ENCODE measurements around the gene FKBP5. TPM values are rescaled to one million over a fixed set of nuclear protein-coding genes. Genes with fewer than 3 reads are reported as not detected.

The FKBP5 gene
- total and polyA plus RNA-seq, 2 donors (not counting 1 experiment from before 2014, with no cell fraction given): 2.8 to 7.4 TPM

GRCh38 chr6:35725721-35726438, 37.2 kb upstream of the FKBP5 start:
- TF ChIP-seq CTCF (IDR thresholded peaks at IDR 0.05): no peak
- TF ChIP-seq EZH2 (IDR thresholded peaks at IDR 0.05; ENCODE audit: borderline replicate concordance, insufficient read depth, low read depth, low read length, poor library complexity, severe bottlenecking): no peak
- peaks cover 46 to 71% of the 10 kb centered on the region in 2 donors for H3K4me1 ChIP-seq (ENCODE audit: control insufficient read depth in 2 of 2, insufficient read depth in 2 of 2, low read length in 2 of 2)
- H3K36me3 ChIP-seq (replicated peaks in 1 of 2; ENCODE audit: control extremely low read depth in 1 of 2, control insufficient read depth in 1 of 2, extremely low read depth in 1 of 2, insufficient read depth in 2 of 2, low read length in 1 of 2): no peaks in the 10 kb centered on the region
- Mint-ChIP-seq H3K4me3 (peak overlapping the region; percentile 39), H3K27ac (no peak overlapping the region), H3K27me3 (peaks cover 6% of the 10 kb centered on the region), H3K4me1 (peaks cover 52% of the 10 kb centered on the region), H3K9me3 (ENCODE audit: insufficient read depth) (no peaks in the 10 kb centered on the region)
- ChIA-PET POLR2A (no interaction called here), CTCF (interaction anchor here (0.9 to 3.1 kb wide), 3 partner anchors 10 to 102 kb away, joined by 3 to 36 read pairs (median 3); partner anchors contain the start of gene ARMC12)
- no peak overlapping the region for H2AFZ ChIP-seq (ENCODE audit: insufficient read depth, low read depth, low read length, poor library complexity, severe bottlenecking)
- H3K27ac ChIP-seq (ENCODE audit: low read length in 2 of 2): no peak overlapping the region
- H3K79me2 ChIP-seq (ENCODE audit: control insufficient read depth, insufficient read depth, low read length): no peaks in the 10 kb centered on the region
- H3K9ac ChIP-seq (ENCODE audit: low read length): no peak overlapping the region
- DNase-seq: no peak
- no peak for ATAC-seq (ENCODE audit: low read depth)
- no peaks in the 10 kb centered on the region for H4K20me1 ChIP-seq (ENCODE audit: control insufficient read depth, insufficient read depth, low read length, poor library complexity, severe bottlenecking)
- intact Hi-C loops (cut with micrococcal nuclease): no loop called here
- no peaks in the 10 kb centered on the region for H3K9me3 ChIP-seq (ENCODE audit: control extremely low read depth in 1 of 3, control insufficient read depth in 2 of 3, insufficient read depth in 1 of 3, low read length in 2 of 3)
- no peak overlapping the region for H3K4me3 ChIP-seq (ENCODE audit: control extremely low read depth in 1 of 5, extremely low read depth in 1 of 5, insufficient read depth in 1 of 5, low read depth in 2 of 5, low read length in 4 of 5)
- H3K27me3 ChIP-seq (replicated peaks in 1 of 4; ENCODE audit: control extremely low read depth in 1 of 4, control insufficient read depth in 3 of 4, insufficient read depth in 4 of 4, low read length in 3 of 4): peaks cover 0 to 17% (median 5%) of the 10 kb centered on the region in 4 experiments
- WGBS (ENCODE audit: insufficient coverage): 81% methylated on average over 9 of the region's 11 CpGs
- no peak overlapping the region for H3K4me2 ChIP-seq (replicated peaks; ENCODE audit: low read depth, low read length, poor library complexity, severe bottlenecking)

- Mint-ChIP-seq H3K27me3 (peaks cover 6% of the 10 kb centered on the region), H3K27ac (peak overlapping the region; percentile 10), H3K4me1 (peaks cover 55% of the 10 kb centered on the region), H3K4me3 (no peak overlapping the region), H3K9me3 (ENCODE audit: insufficient read depth) (no peaks in the 10 kb centered on the region)
- no peak overlapping the region for H3K9ac ChIP-seq (ENCODE audit: low read length)
- no peak for TF ChIP-seq CTCF (IDR thresholded peaks at IDR 0.05)
- no peak for TF ChIP-seq EZH2 (IDR thresholded peaks at IDR 0.05; ENCODE audit: borderline replicate concordance, insufficient read depth, low read depth, low read length, poor library complexity, severe bottlenecking)
- no peaks in the 10 kb centered on the region for H4K20me1 ChIP-seq (ENCODE audit: control insufficient read depth, insufficient read depth, low read length, poor library complexity, severe bottlenecking)
- H3K36me3 ChIP-seq (replicated peaks in 1 of 2; ENCODE audit: control extremely low read depth in 1 of 2, control insufficient read depth in 1 of 2, extremely low read depth in 1 of 2, insufficient read depth in 2 of 2, low read length in 1 of 2): no peaks in the 10 kb centered on the region
- CTCF ChIA-PET: interaction anchor here (0.9 to 1.0 kb wide), 2 partner anchors 11 to 101 kb away, joined by 3 read pairs; no protein-coding TSS in a partner anchor
- ATAC-seq (ENCODE audit: low read depth) (no peak), DNase-seq (no peak)
- no peak overlapping the region for H3K4me3 ChIP-seq (ENCODE audit: control extremely low read depth in 1 of 5, extremely low read depth in 1 of 5, insufficient read depth in 1 of 5, low read depth in 2 of 5, low read length in 4 of 5)
- no peaks in the 10 kb centered on the region for H3K79me2 ChIP-seq (ENCODE audit: control insufficient read depth, insufficient read depth, low read length)
- H3K27me3 ChIP-seq (replicated peaks in 1 of 4; ENCODE audit: control extremely low read depth in 1 of 4, control insufficient read depth in 3 of 4, insufficient read depth in 4 of 4, low read length in 3 of 4): peaks cover 0 to 17% (median 5%) of the 10 kb centered on the region in 4 experiments
- POLR2A ChIA-PET: interaction anchor here (0.7 kb wide), 1 partner anchor 1656 kb away, joined by 6 read pairs; no protein-coding TSS in a partner anchor
- intact Hi-C loops (cut with micrococcal nuclease): no loop called here
- H3K4me1 ChIP-seq (ENCODE audit: control insufficient read depth in 2 of 2, insufficient read depth in 2 of 2, low read length in 2 of 2): peaks cover 46 to 71% of the 10 kb centered on the region in 2 donors
- H3K4me2 ChIP-seq (replicated peaks; ENCODE audit: low read depth, low read length, poor library complexity, severe bottlenecking): no peak overlapping the region
- WGBS (ENCODE audit: insufficient coverage): 89% methylated on average over 3 of the region's 5 CpGs
- H3K9me3 ChIP-seq (ENCODE audit: control extremely low read depth in 1 of 3, control insufficient read depth in 2 of 3, insufficient read depth in 1 of 3, low read length in 2 of 3): no peaks in the 10 kb centered on the region
- H3K27ac ChIP-seq (ENCODE audit: low read length in 2 of 2): no peak overlapping the region
- no peak overlapping the region for H2AFZ ChIP-seq (ENCODE audit: insufficient read depth, low read depth, low read length, poor library complexity, severe bottlenecking)
Measured at GRCh38 chr6:35725081-35725708, 36.5 kb upstream of the FKBP5 start.

Data from B cell (primary cell).